GM12878 (cell line): ENCODE results near the gene ZFP3. TPM values are rescaled to one million over a fixed set of nuclear protein-coding genes. Genes with fewer than 3 reads are reported as not detected.

ENCODE experiments used
- ATAC-seq: fragments of 200-7000 bp; cut with Tn5 transposase; 3 replicates; pipeline ENCODE4 v1.9.1; 2020; ENCODE audit warnings: mild to moderate bottlenecking, moderate library complexity
- BruUV-seq: library from RNA; stranded (reverse); fragments of 400-500 nt; replicated peaks from 2 replicates; lab custom pipeline; 2021; lab: Mats Ljungman, UMichigan
- CTCF ChIA-PET: fragments of 300-600 bp; sonication (Branson Sonifier 250); formaldehyde crosslinking; extraction: SDS; loops from one replicate; lab custom pipeline; 2021; ENCODE audit warnings: inconsistent platforms; lab: Yijun Ruan, JAX
- POLR2A ChIA-PET: fragments of 350-600 bp; formaldehyde crosslinking; extraction: SDS; loops from one replicate; lab custom pipeline; 2021; ENCODE audit warnings: inconsistent platforms; lab: Charles Lee
- RAD21 ChIA-PET: fragments of 300-600 bp; sonication (Branson Sonifier 250); formaldehyde crosslinking; loops from one replicate; lab custom pipeline; 2023; ENCODE audit warnings: antibody characterized with exemption; ENCODE audit not compliant: unreplicated experiment; lab: Charles Lee
- SMC1A ChIA-PET: fragments of 300-600 bp; sonication (Branson Sonifier 250); formaldehyde crosslinking; loops from one replicate; lab custom pipeline; 2023; ENCODE audit not compliant: unreplicated experiment, uncharacterized antibody; lab: Charles Lee
- DNase-seq: peaks from one replicate; pipeline ENCODE4 v3.0.0-alpha.2; 2011; ENCODE audit warnings: low read depth, low spot score
- FAIRE-seq: peaks from 3 replicates; lab custom pipeline; 2011; peaks lifted over from hg19 to GRCh38; lab: Jason Lieb, UNC
- H2AFZ ChIP-seq: 2 replicates; pipeline ENCODE4 v1.6.0; 2011; ENCODE audit warnings: low read depth, low read length, control low read depth; ENCODE audit not compliant: control insufficient read depth
- H3K27ac ChIP-seq: 2 replicates; pipeline ENCODE4 v1.5.1; 2011; ENCODE audit warnings: control low read depth; ENCODE audit not compliant: control insufficient read depth, insufficient read depth
- H3K27me3 ChIP-seq, 2 experiments: replicated peaks in 1 of 2; 2 replicates each; pipeline versions ENCODE4 v1.6.0 to v1.6.1; 2011; ENCODE audit warnings: low read length in 1 of 2; ENCODE audit not compliant: control insufficient read depth in 2 of 2, insufficient read depth in 2 of 2
- H3K36me3 ChIP-seq, 2 experiments: 2 replicates each; pipeline ENCODE4 v1.5.1; 2011; ENCODE audit warnings: low read length in 1 of 2; ENCODE audit not compliant: control insufficient read depth in 2 of 2, insufficient read depth in 2 of 2
- H3K4me1 ChIP-seq: 2 replicates; pipeline ENCODE4 v1.6.1; 2011; ENCODE audit warnings: mild to moderate bottlenecking, low read length, moderate library complexity, mixed read lengths; ENCODE audit not compliant: control insufficient read depth, insufficient read depth
- H3K4me2 ChIP-seq: 2 replicates; pipeline ENCODE4 v1.6.0; 2011; ENCODE audit warnings: control low read depth; ENCODE audit not compliant: control insufficient read depth, insufficient read depth
- H3K4me3 ChIP-seq: fragments of 200-600 bp; sonication (generic); 2 replicates; pipeline ENCODE4 v1.5.1; 2016
- H3K79me2 ChIP-seq: 2 replicates; pipeline ENCODE4 v1.6.0; 2011; ENCODE audit warnings: low read length; ENCODE audit not compliant: control insufficient read depth, insufficient read depth
- H3K9ac ChIP-seq: 2 replicates; pipeline ENCODE4 v1.8.0; 2011; ENCODE audit warnings: low read length, control low read depth, mixed read lengths; ENCODE audit not compliant: control insufficient read depth, insufficient read depth
- H3K9me3 ChIP-seq: replicated peaks from 3 replicates; pipeline ENCODE4 v1.5.1; 2011; ENCODE audit warnings: mild to moderate bottlenecking, low read length; ENCODE audit not compliant: control insufficient read depth, insufficient read depth
- H4K20me1 ChIP-seq: 2 replicates; pipeline ENCODE4 v1.6.0; 2011; ENCODE audit not compliant: control insufficient read depth, insufficient read depth
- ASH2L ChIP-seq: fragments of 300-600, 200-600 bp; sonication (generic); IDR thresholded peaks from 2 replicates; pipeline ENCODE4 v1.6.1; 2017; ENCODE audit warnings: low read depth, mild to moderate bottlenecking, borderline replicate concordance
- CBFB ChIP-seq: IDR thresholded peaks from 2 replicates; pipeline ENCODE4 v1.6.1; 2016; ENCODE audit warnings: antibody characterized with exemption, low read depth
- CHD4 ChIP-seq: fragments of 200-600 bp; sonication (generic); IDR thresholded peaks from 2 replicates; pipeline ENCODE4 v1.6.1; 2016; ENCODE audit warnings: mild to moderate bottlenecking
- EED ChIP-seq: sonication (generic); IDR thresholded peaks from 2 replicates; pipeline ENCODE4 v1.6.1; 2016; ENCODE audit warnings: antibody characterized with exemption, low read depth
- FOXK2 ChIP-seq: fragments of 450-650 bp; IDR thresholded peaks from 2 replicates; pipeline ENCODE4 v1.6.1; 2017; ENCODE audit warnings: mild to moderate bottlenecking, moderate library complexity
- GABPA ChIP-seq: IDR thresholded peaks from 2 replicates; pipeline ENCODE4 v1.6.1; 2014; ENCODE audit warnings: antibody characterized with exemption, low read depth, mild to moderate bottlenecking, inconsistent platforms
- KDM1A ChIP-seq: fragments of 200-600 bp; sonication (generic); IDR thresholded peaks from 2 replicates; pipeline ENCODE4 v1.6.1; 2016; ENCODE audit warnings: borderline replicate concordance
- MEF2A ChIP-seq: IDR thresholded peaks from 2 replicates; pipeline ENCODE4 v1.6.1; 2011; ENCODE audit warnings: low read depth, mild to moderate bottlenecking, low read length, moderate library complexity; ENCODE audit not compliant: insufficient read depth
- MTA2 ChIP-seq: fragments of 450-650 bp; IDR thresholded peaks from 2 replicates; pipeline ENCODE4 v1.6.1; 2016; ENCODE audit warnings: low read depth, mild to moderate bottlenecking, moderate library complexity
- POLR2AphosphoS5 ChIP-seq: IDR thresholded peaks from 2 replicates; pipeline ENCODE4 v1.6.1; 2011; ENCODE audit warnings: mild to moderate bottlenecking, low read length, inconsistent platforms
- RUNX3 ChIP-seq: IDR thresholded peaks from 2 replicates; pipeline ENCODE4 v1.6.1; 2012; ENCODE audit warnings: low read length, inconsistent platforms
- WGBS: methylation state at CpG from one replicate; pipeline ENCODE4 v1.1.6; 2016; ENCODE audit warnings: low lambda C conversion rate; ENCODE audit not compliant: insufficient replicate concordance, insufficient coverage; ENCODE audit errors: missing lambda C conversion rate; 5-methylcytosine and 5-hydroxymethylcytosine counted together
- in situ Hi-C: fragments of 300-500 bp; cut with MboI; formaldehyde crosslinking; loops from 9 replicates; pipeline ENCODE4 v1.14.3; 2018; ENCODE audit warnings: mixed read lengths
- intact Hi-C: fragments of 100-400 bp; cut with micrococcal nuclease; formaldehyde crosslinking; loops from one replicate; pipeline ENCODE4 v1.14.2; 2022; ENCODE audit not compliant: unreplicated experiment
- polyA plus RNA-seq, 11 experiments: library from polyadenylated mRNA; depleted of rRNA in 4 of 11; unstranded in 6 of 11; stranded (reverse) in 5 of 11; fragments of >200 nt; fragmentation: Nextera tagmentation in 4 of 11; fragmentation: Illumina TruSeq in 1 of 11; extraction: Ambion mirVana in 4 of 11; extraction: Trizol in 1 of 11; gene quantifications; 1 replicate in 1 of 11; 2 replicates in 10 of 11; pipeline versions ENCODE4 v1.2.1 to v1.2.3, GENCODE V29; 2011 to 2016; ENCODE audit warnings: inconsistent platforms in 2 of 11, missing spikeins in 2 of 11, low read depth in 1 of 11
- total RNA-seq, 4 experiments: library from RNA; depleted of rRNA in 3 of 4; stranded (reverse); fragments of >200 nt in 3 of 4; fragmentation: Illumina TruSeq in 1 of 4; extraction: Trizol in 1 of 4; gene quantifications; 2 replicates each; pipeline versions ENCODE4 v1.2.1 to v1.2.3, GENCODE V29; 2013 to 2021
- TF ChIP-seq, protein P1 (sequence below): fragments of 450-650 bp; IDR thresholded peaks from 2 replicates; pipeline ENCODE4 v1.6.1; 2014; ENCODE audit warnings: mild to moderate bottlenecking
- TF ChIP-seq, protein P2 (sequence below): IDR thresholded peaks from 2 replicates; pipeline ENCODE4 v1.6.1; 2012; ENCODE audit warnings: low read depth, low read length, improper control_type of control experiment
- TF ChIP-seq, protein P3 (sequence below): IDR thresholded peaks from 2 replicates; pipeline ENCODE4 v1.6.1; 2011; ENCODE audit warnings: borderline replicate concordance, low read depth, mild to moderate bottlenecking, moderate library complexity, mixed read lengths, low read length; ENCODE audit not compliant: insufficient read depth; ENCODE audit errors: extremely low read length

Gene ZFP3
- total and polyA plus RNA-seq, 10 of the 15 experiments (the other 5 are each of a cell fraction or from before 2014, with no cell fraction given) = 0.37 to 4.1 (median 1.6) TPM

DNA sequence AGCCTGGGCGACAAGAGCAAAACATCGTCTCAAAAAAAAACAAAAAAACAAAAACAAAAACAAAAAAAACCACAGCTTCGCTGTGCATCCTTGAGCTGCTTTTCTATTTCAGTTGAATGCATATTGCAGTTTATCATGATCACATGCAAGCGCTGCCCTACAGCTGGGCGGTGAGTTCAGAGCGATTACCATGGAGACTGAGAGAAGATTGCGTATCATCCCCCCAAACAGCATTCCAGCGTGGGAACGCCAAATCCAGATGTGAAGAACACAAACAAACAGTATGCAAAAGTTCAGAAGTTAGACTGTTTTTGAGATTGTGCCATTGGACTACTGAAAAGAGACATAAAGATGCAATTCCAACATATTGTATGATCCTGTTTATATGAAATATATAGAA is 28.0 kb upstream of the ZFP3 start:
- WGBS = 61% methylated on average over 9 of the region's 9 CpGs
- ATAC-seq = no peak
- Histone ChIP-seq H3K9me3 (no peaks in the 10 kb centered on the region), H2AFZ (no peak overlapping the region), H3K4me1 (peaks cover 11% of the 10 kb centered on the region), H3K79me2 (no peaks in the 10 kb centered on the region), H3K9ac (no peak overlapping the region), H3K4me3 (no peak overlapping the region), H3K36me3 (no peaks in the 10 kb centered on the region), H4K20me1 (no peaks in the 10 kb centered on the region), H3K4me2 (no peak overlapping the region), H3K27me3 (no peaks in the 10 kb centered on the region), H3K27ac (no peak overlapping the region)
- no peak for FAIRE-seq
- no peak for DNase-seq
- TF ChIP-seq RUNX3 (no peak), EED (no peak), MTA2 (no peak), CBFB (no peak), CHD4 (no peak), ASH2L (no peak), KDM1A (no peak), GABPA (no peak), MEF2A (no peak), POLR2AphosphoS5 (no peak), FOXK2 (no peak)
- TF ChIP-seq, protein P1, sequence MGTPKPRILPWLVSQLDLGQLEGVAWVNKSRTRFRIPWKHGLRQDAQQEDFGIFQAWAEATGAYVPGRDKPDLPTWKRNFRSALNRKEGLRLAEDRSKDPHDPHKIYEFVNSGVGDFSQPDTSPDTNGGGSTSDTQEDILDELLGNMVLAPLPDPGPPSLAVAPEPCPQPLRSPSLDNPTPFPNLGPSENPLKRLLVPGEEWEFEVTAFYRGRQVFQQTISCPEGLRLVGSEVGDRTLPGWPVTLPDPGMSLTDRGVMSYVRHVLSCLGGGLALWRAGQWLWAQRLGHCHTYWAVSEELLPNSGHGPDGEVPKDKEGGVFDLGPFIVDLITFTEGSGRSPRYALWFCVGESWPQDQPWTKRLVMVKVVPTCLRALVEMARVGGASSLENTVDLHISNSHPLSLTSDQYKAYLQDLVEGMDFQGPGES = no peak
- TF ChIP-seq, protein P2, sequence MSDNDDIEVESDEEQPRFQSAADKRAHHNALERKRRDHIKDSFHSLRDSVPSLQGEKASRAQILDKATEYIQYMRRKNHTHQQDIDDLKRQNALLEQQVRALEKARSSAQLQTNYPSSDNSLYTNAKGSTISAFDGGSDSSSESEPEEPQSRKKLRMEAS = no peak
- TF ChIP-seq, protein P3, sequence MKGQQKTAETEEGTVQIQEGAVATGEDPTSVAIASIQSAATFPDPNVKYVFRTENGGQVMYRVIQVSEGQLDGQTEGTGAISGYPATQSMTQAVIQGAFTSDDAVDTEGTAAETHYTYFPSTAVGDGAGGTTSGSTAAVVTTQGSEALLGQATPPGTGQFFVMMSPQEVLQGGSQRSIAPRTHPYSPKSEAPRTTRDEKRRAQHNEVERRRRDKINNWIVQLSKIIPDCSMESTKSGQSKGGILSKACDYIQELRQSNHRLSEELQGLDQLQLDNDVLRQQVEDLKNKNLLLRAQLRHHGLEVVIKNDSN = no peak
- ChIA-PET RAD21 (no interaction called here), CTCF (interaction anchor here (1.8 to 5.1 kb wide), 2 partner anchors 12 to 20 kb away, joined by 8 to 42 read pairs; no protein-coding TSS in a partner anchor), POLR2A (interaction anchor here (0.6 kb wide), 2 partner anchors 15 to 67 kb away, joined by 3 to 7 read pairs; no protein-coding TSS in a partner anchor), SMC1A (interaction anchor here (1.0 to 1.6 kb wide), 3 partner anchors 12 to 20 kb away, joined by 3 to 4 read pairs (median 3); partner anchors contain the start of gene SLC52A1)
- intact Hi-C loops (no loop called here), in situ Hi-C loops (no loop called here)
- BruUV-seq = no TSS peak
